ENCODE measurements around the gene MPHOSPH9. TPM values are rescaled to one million over a fixed set of nuclear protein-coding genes. Genes with fewer than 3 reads are reported as not detected.

The MPHOSPH9 gene
- total RNA-seq, 4 donors from 2014 or later: 21.6 to 53.6 (median 39.1) TPM

DNA sequence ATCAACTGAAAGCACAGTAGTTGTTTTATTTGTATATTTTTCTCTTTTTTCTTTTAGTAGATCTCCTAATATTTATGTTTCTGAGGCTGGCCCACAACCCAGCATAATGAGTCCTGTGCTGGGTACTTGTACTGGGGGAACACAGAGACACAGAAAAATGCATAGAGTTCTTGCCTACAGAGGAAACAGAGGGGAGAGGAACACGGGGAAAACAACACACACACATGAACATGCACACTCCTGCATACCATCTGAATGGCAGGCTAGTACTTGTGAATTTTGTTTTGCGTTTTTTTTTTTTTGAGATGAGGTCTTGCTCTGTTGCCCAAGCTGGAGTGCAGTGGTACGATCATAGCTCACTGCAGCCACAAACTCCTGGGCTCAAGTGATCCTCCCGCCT is 103.3 kb downstream of the MPHOSPH9 start:
- WGBS, 2 donors: 73 to 83% methylated on average over 4 of the region's 4 CpGs
- Histone ChIP-seq H3K27ac (no peak overlapping the region), H3K9me3 (no peaks in the 10 kb centered on the region), H3K36me3 (no peaks in the 10 kb centered on the region), H3K4me1 (peaks cover 34 to 50% of the 10 kb centered on the region in 2 donors), H3K27me3 (no peaks in the 10 kb centered on the region), H3K4me3 (replicated peaks in 1 of 3) (no peak overlapping the region)
- TF ChIP-seq POLR2A (IDR thresholded peaks at IDR 0.05): no peak
- TF ChIP-seq, protein P1, sequence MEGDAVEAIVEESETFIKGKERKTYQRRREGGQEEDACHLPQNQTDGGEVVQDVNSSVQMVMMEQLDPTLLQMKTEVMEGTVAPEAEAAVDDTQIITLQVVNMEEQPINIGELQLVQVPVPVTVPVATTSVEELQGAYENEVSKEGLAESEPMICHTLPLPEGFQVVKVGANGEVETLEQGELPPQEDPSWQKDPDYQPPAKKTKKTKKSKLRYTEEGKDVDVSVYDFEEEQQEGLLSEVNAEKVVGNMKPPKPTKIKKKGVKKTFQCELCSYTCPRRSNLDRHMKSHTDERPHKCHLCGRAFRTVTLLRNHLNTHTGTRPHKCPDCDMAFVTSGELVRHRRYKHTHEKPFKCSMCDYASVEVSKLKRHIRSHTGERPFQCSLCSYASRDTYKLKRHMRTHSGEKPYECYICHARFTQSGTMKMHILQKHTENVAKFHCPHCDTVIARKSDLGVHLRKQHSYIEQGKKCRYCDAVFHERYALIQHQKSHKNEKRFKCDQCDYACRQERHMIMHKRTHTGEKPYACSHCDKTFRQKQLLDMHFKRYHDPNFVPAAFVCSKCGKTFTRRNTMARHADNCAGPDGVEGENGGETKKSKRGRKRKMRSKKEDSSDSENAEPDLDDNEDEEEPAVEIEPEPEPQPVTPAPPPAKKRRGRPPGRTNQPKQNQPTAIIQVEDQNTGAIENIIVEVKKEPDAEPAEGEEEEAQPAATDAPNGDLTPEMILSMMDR (IDR thresholded peaks at IDR 0.05): no peak
- intact Hi-C loops (cut with DNase I): no loop called here
- DNase-seq: no peak

GRCh38 chr12:123127182-123127495 is 105.8 kb downstream of the MPHOSPH9 start:
- WGBS, 2 donors: 97% methylated on average over 6 of the region's 6 CpGs
- TF ChIP-seq, protein P1 (IDR thresholded peaks at IDR 0.05): no peak
- no peak for TF ChIP-seq POLR2A (IDR thresholded peaks at IDR 0.05)
- H3K36me3 ChIP-seq: no peaks in the 10 kb centered on the region
- no peak overlapping the region for H3K27ac ChIP-seq
- H3K27me3 ChIP-seq: no peaks in the 10 kb centered on the region
- H3K4me1 ChIP-seq: peaks cover 12 to 27% of the 10 kb centered on the region in 2 donors
- no peaks in the 10 kb centered on the region for H3K9me3 ChIP-seq
- no peak for DNase-seq
- intact Hi-C loops (cut with DNase I): no loop called here
- no peak overlapping the region for H3K4me3 ChIP-seq (replicated peaks in 1 of 3)

GRCh38 chr12:123126294-123127181 is 106.4 kb downstream of the MPHOSPH9 start:
- intact Hi-C loops (cut with DNase I): no loop called here
- Histone ChIP-seq H3K36me3 (no peaks in the 10 kb centered on the region), H3K4me3 (replicated peaks in 1 of 3) (no peak overlapping the region), H3K4me1 (peaks cover 7 to 21% of the 10 kb centered on the region in 2 donors), H3K27me3 (no peaks in the 10 kb centered on the region), H3K9me3 (no peaks in the 10 kb centered on the region), H3K27ac (no peak overlapping the region)
- no peak for DNase-seq
- TF ChIP-seq, protein P1 (IDR thresholded peaks at IDR 0.05): no peak
- no peak for TF ChIP-seq POLR2A (IDR thresholded peaks at IDR 0.05)
- WGBS, 2 donors: 65 to 74% methylated on average over 6 of the region's 6 CpGs

- WGBS, 2 donors: 91 to 100% methylated on average over 3 of the region's 3 CpGs
- Histone ChIP-seq H3K4me3 (replicated peaks in 1 of 3) (no peak overlapping the region), H3K9me3 (no peaks in the 10 kb centered on the region), H3K27me3 (no peaks in the 10 kb centered on the region), H3K36me3 (no peaks in the 10 kb centered on the region), H3K27ac (no peak overlapping the region), H3K4me1 (peaks cover 11 to 28% of the 10 kb centered on the region in 2 donors)
- no peak for TF ChIP-seq POLR2A (IDR thresholded peaks at IDR 0.05)
- TF ChIP-seq, protein P1 (IDR thresholded peaks at IDR 0.05): no peak
- no peak for DNase-seq
- intact Hi-C loops (cut with DNase I): no loop called here
Observed at GRCh38 chr12:123122626-123123025, 110.3 kb downstream of the MPHOSPH9 start.

- Histone ChIP-seq H3K4me3 (replicated peaks in 1 of 3) (no peak overlapping the region), H3K27ac (no peak overlapping the region), H3K27me3 (no peaks in the 10 kb centered on the region), H3K9me3 (no peaks in the 10 kb centered on the region), H3K36me3 (no peaks in the 10 kb centered on the region), H3K4me1 (peaks cover 7 to 18% of the 10 kb centered on the region in 2 donors)
- TF ChIP-seq, protein P1 (IDR thresholded peaks at IDR 0.05): no peak
- TF ChIP-seq POLR2A (IDR thresholded peaks at IDR 0.05): no peak
- intact Hi-C loops (cut with DNase I): no loop called here
- WGBS, 2 donors: 87 to 91% methylated on average over 6 of the region's 6 CpGs
- no peak for DNase-seq
Observed at GRCh38 chr12:123121670-123122069, 111.3 kb downstream of the MPHOSPH9 start.

Data from thyroid gland (tissue), 4 donors.